HG03097 (cell line): ENCODE measurements around the gene EIF2S2.
"Not testable (repeated sequence)": the region's sequence is repeated elsewhere in the genome, so short reads cannot be mapped to it uniquely, and the experiment has no call there.

Source experiments
- ATAC-seq: cut with Tn5 transposase; IDR thresholded peaks from one replicate; pipeline ENCODE4 v1.9.1; 2021; ENCODE audit not compliant: unreplicated experiment, low FRiP score

EIF2S2 gene, protein sequence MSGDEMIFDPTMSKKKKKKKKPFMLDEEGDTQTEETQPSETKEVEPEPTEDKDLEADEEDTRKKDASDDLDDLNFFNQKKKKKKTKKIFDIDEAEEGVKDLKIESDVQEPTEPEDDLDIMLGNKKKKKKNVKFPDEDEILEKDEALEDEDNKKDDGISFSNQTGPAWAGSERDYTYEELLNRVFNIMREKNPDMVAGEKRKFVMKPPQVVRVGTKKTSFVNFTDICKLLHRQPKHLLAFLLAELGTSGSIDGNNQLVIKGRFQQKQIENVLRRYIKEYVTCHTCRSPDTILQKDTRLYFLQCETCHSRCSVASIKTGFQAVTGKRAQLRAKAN

DNA sequence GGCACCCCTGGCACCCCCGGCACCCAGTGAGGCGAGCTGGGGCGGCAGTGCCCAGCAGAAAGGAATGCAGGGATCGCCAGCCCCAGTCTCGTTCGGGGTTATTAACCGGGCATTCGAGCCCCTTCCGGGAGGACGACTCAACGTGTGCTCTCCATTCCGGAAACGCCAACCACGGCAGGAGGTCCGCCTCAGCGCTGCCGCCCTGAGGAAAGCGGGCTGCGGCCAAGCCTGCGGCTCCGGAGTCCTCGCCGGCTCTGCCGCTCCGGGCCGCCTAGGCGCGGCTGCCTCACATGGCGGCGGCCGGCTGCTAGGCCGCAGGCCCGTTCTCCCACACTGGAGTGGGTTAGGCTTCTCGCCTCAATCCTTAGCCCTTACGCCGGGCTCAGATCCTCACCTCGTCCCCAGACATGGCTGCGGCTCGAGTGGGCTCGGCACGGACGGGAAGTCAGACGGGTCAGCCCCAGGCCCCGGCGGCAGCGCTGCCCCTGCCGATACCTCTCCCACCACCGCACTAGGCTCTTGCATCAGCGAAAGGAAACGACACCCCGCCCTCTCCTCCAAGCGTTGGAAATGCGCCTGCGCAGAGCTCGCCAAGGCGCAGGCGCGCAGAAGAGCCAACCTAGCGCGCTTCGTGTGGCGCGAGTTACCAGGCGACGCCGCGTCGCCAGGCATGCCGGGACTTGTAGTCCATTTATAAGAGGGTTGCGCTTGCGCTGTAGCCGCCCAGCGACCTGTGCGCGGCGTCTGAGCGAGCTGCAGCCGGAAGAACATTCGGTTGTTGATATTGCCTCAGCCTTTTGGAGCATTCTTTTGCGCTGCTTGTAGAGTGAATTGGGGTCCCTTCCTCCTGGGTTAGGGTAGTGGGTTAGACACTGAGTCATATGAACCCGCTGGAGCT lies at the start of gene EIF2S2:
Gene EIF2S2, minus strand, starts transcription at position 542 of the 898 bp plus-strand sequence. Its CDS starts 133 bp downstream, at position 409.
- peak; percentile 88 for ATAC-seq

GRCh38 chr20:34157697-34158096 lies 45.7 kb upstream of the EIF2S2 start:
- ATAC-seq, result not testable (repeated sequence)

- ATAC-seq, result no peak
Observed at GRCh38 chr20:34155836-34156235, 43.8 kb upstream of the EIF2S2 start.

- not testable (repeated sequence) for ATAC-seq
Observed at GRCh38 chr20:34153169-34153568, 41.1 kb upstream of the EIF2S2 start.

DNA sequence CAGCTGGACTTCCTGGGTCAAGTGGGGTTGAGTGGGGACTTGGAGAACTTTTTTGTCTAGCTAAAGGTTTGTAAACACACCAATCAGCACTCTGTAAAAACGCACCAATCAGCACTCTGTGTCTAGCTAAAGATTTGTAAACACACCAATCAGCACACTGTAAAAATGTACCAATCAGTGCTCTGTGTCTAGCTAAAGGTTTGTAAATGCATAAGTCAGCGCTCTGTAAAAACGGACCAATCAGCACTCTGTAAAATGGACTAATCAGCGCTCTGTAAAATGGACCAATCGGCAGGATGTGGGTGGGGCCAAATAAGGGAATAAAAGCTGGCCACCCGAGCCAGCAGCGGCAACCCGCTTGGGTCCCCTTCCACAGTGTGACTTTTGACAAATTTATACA lies 40.0 kb upstream of the EIF2S2 start:
- not testable (repeated sequence) for ATAC-seq

- ATAC-seq, result no peak
Observed at GRCh38 chr20:34150306-34151000, 38.4 kb upstream of the EIF2S2 start.

DNA sequence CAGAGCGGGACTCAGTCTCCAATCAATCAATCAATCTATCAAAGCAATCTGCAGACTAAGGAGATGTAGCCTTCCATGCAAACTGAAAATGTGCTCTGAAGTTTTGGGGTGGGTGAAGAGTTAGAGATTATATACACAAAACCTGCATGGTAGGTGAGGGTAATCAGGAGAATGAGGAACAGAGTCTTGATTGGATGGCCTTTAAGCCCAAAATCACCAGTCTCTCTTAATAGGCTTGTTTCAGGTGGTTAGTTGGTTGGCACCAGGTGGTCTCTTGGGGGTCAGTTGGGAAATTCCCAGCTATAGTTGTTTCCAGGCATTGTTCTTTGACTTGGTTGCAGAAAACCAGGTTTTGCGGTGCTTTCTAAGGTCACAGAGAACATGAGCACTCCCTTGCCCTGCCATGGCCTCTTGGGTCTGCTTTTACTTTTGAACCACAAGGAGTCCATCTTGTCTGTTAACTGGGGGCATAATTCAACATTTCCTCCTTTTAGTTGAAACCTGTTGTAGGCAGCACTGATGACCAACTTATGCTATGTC lies 33.3 kb upstream of the EIF2S2 start:
- ATAC-seq, result no peak

- ATAC-seq, result no peak
Observed at GRCh38 chr20:34143951-34144350, 31.9 kb upstream of the EIF2S2 start.

GRCh38 chr20:34142121-34142520 lies 30.1 kb upstream of the EIF2S2 start:
- ATAC-seq, result no peak

DNA sequence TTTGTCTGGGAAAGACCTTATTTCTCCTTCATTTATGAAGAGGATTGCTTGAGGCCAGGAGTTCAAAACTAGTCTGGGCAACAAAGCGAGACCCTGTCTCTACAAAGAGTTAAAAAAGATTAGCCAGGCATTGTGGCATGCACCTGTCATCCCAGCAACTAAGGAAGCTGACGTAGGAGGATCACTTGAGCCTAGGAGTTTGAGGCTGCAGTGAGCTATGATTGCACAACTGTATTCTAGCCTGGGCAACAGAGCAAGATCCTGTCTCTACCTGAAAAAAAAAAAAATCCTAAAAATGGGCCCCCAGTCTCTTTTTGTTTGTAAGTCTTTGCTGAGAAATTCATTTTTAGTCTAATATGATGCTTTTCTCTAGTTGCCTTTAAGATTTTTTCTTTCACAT lies 29.2 kb upstream of the EIF2S2 start:
- no peak for ATAC-seq

DNA sequence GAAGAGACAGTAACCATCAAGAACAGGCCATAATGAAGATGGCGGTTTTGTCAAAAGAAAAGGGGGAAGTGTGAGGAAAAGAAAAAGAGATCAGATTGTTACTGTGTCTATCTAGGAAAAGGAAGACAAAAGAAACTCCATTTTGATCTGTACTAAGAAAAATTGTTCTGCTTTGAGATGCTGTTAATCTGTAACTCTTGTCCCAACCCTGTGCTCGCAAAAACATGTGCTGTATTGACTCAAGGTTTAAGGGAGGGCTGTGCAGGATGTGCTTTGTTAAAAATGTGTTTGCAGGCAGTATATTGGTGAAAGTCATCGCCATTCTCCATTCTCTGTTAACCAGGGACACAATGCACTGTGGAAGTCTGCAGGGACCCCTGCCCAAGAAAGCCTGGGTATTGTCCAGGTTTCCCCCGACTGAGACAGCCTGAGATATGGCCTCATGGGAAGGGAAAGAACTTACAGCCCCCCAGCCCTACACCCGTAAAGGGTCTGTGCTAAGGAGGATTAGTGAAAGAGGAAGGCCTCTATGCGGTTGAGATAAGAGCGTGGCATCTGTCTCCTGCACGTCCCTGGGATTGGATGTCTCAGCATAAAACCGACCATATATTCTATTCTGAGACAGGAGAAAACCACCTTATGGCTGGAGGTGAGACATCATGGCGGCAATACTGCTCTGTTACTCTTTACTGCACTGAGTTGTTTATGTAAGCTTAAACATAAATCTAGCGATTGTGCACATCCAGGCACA lies 23.7 kb upstream of the EIF2S2 start:
- ATAC-seq, result not testable (repeated sequence)

- ATAC-seq, result not testable (repeated sequence)
Observed at GRCh38 chr20:34133365-34133860, 21.4 kb upstream of the EIF2S2 start.

GRCh38 chr20:34132943-34133342 lies 20.9 kb upstream of the EIF2S2 start:
- ATAC-seq, result not testable (repeated sequence)

DNA sequence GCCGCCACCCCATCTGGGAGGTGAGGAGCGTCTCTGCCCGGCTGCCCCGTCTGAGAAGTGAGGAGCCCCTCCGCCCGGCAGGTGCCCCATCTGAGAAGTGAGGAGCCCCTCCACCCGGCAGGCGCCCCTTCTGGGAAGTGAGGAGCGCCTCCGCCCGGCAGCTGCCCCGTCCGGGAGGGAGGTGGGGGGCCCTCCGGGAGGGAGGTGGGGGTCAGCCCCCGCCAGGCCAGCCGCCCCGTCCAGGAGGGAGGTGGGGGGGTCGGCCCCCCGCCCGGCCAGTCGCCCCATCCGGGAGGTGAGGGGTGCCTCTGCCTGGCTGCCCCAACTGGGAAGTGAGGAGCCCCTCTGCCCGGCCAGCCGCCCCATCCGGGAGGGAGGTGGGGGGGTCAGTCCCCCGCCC lies 20.4 kb upstream of the EIF2S2 start:
- not testable (repeated sequence) for ATAC-seq

- ATAC-seq, result no peak
Observed at GRCh38 chr20:34131491-34131890, 19.4 kb upstream of the EIF2S2 start.

GRCh38 chr20:34129518-34130162 lies 17.6 kb upstream of the EIF2S2 start:
- ATAC-seq, result no peak

GRCh38 chr20:34127792-34128191 lies 15.7 kb upstream of the EIF2S2 start:
- ATAC-seq, result no peak

DNA sequence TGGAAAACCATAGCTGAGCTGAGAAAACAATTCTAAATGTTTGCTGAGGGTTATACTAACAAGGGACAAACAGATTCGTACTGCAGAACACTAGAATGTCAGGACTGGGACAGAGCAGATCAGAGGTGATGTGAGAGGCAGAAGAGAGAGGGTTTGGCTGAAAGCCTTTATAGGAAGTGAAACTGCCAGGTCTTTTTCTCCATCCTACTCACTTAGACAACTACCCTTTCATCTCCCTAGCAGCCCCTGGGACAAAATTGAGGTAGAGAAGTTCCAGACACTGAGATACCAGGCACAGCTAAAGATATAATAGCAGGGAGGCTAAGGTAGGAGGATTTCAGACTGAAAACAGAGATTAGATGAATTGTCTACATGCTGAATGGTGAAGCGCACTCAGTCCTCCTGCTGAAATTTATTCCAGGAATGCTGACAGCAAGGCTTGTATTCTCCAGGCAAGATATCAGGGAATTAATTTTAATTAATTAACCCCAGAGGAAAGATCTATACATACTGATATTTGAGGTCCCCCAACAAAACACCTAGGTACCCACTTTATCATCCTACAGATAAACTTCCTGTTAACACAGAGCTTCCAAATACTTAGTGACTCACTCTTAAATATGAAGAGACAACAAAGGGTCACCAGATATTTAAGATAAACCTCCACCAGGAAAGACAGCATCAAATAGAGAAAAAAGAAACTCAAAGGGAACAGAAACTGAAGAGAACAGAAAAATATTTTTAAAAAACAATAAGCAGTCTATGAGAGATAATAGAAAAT lies 12.6 kb upstream of the EIF2S2 start:
- no peak for ATAC-seq

DNA sequence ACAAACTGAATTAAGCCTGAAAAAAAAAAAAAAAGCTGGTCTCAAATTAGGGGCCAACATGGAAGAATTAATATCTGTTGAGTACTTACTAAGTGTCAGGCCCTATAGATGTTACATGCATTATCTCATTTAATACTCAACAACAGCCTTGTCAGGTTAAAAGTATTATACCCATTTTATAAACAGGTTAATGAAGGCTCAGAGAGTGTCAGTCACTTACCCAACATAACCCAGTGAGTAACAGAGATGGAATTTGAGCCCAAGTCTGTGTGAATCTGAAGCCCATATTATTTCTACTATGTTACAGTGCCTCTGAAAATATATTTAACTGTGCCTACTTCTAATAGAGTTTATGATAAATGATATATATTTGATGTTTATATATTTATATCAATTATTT lies 11.3 kb upstream of the EIF2S2 start:
- no peak for ATAC-seq
